CD14-positive monocyte (primary cell): ENCODE data around the gene FERD3L. TPM values are rescaled to one million over a fixed set of nuclear protein-coding genes. Genes with fewer than 3 reads are reported as not detected.

Source experiments
- DNase-seq, 3 donors: peaks; one replicate each; pipeline ENCODE4 v3.0.0-alpha.2; 2011 to 2022
- H2AFZ ChIP-seq: 2 replicates; pipeline ENCODE4 v1.6.0; 2012; ENCODE audit warnings: mild to moderate bottlenecking, low read depth, low read length, inconsistent platforms; ENCODE audit not compliant: insufficient read depth, poor library complexity, severe bottlenecking
- H3K27ac ChIP-seq, 2 donors: 1 replicate in 1 of 2; 2 replicates in 1 of 2; pipeline ENCODE4 v1.5.1; 2012 to 2013; ENCODE audit warnings: low read length in 2 of 2, control low read depth in 1 of 2, inconsistent platforms in 1 of 2, low read depth in 1 of 2, mild to moderate bottlenecking in 1 of 2
- H3K27me3 ChIP-seq, 2 donors: one replicate each; pipeline versions ENCODE4 v1.6.0 to v1.6.1; 2011 to 2013; ENCODE audit warnings: low read length in 2 of 2; ENCODE audit not compliant: control insufficient read depth in 2 of 2, insufficient read depth in 2 of 2
- H3K36me3 ChIP-seq, 2 donors: replicated peaks in 1 of 2; 1 replicate in 1 of 2; 2 replicates in 1 of 2; pipeline versions ENCODE4 v1.5.1 to v1.6.1; 2012 to 2013; ENCODE audit warnings: low read length in 2 of 2, control low read depth in 1 of 2, inconsistent platforms in 1 of 2, mild to moderate bottlenecking in 1 of 2; ENCODE audit not compliant: insufficient read depth in 2 of 2, control insufficient read depth in 1 of 2
- H3K4me1 ChIP-seq, 2 donors: 1 replicate in 1 of 2; 2 replicates in 1 of 2; pipeline versions ENCODE4 v1.5.1 to v1.6.1; 2012 to 2013; ENCODE audit warnings: low read length in 2 of 2, control low read depth in 1 of 2, inconsistent platforms in 1 of 2, mild to moderate bottlenecking in 1 of 2, moderate library complexity in 1 of 2; ENCODE audit not compliant: insufficient read depth in 2 of 2, control insufficient read depth in 1 of 2
- H3K4me2 ChIP-seq: replicated peaks from 2 replicates; pipeline ENCODE3; 2012; ENCODE audit warnings: low read length, moderate library complexity, mild to moderate bottlenecking; ENCODE audit not compliant: poor library complexity, severe bottlenecking; ENCODE audit errors: extremely low read depth
- H3K4me3 ChIP-seq, 3 experiments: fragments of 200-600 bp in 1 of 3; sonication (generic) in 1 of 3; replicated peaks in 1 of 3; 1 replicate in 2 of 3; 2 replicates in 1 of 3; pipeline ENCODE4 v1.5.1; 2011 to 2013; ENCODE audit warnings: low read length in 3 of 3, mild to moderate bottlenecking in 3 of 3, control low read depth in 2 of 3, low read depth in 2 of 3, inconsistent platforms in 1 of 3, moderate library complexity in 1 of 3
- H3K79me2 ChIP-seq: 2 replicates; pipeline ENCODE4 v1.6.0; 2012; ENCODE audit warnings: mild to moderate bottlenecking, control low read depth, inconsistent platforms, low read length, moderate library complexity; ENCODE audit not compliant: insufficient read depth
- H3K9ac ChIP-seq: 2 replicates; pipeline ENCODE4 v1.6.0; 2017; ENCODE audit warnings: low read length, mild to moderate bottlenecking; ENCODE audit not compliant: insufficient read depth, poor library complexity, severe bottlenecking
- H3K9me3 ChIP-seq, 2 donors: replicated peaks in 1 of 2; 1 replicate in 1 of 2; 2 replicates in 1 of 2; pipeline versions ENCODE4 v1.5.1 to v1.6.1; 2012 to 2013; ENCODE audit warnings: low read length in 2 of 2, control low read depth in 1 of 2; ENCODE audit not compliant: control insufficient read depth in 1 of 2, insufficient read depth in 1 of 2
- H4K20me1 ChIP-seq: 2 replicates; pipeline ENCODE4 v1.6.0; 2012; ENCODE audit warnings: mild to moderate bottlenecking, low read length, control low read depth, moderate library complexity; ENCODE audit not compliant: insufficient read depth
- H3K27ac Mint-ChIP-seq, 7 donors: one replicate each; pipeline ENCODE4 v1.8.0; 2020; ENCODE audit warnings: mild to moderate bottlenecking in 7 of 7, mixed read lengths in 7 of 7, moderate library complexity in 6 of 7, inconsistent platforms in 2 of 7
- H3K27me3 Mint-ChIP-seq, 3 donors: one replicate each; pipeline ENCODE4 v1.8.0; 2021 to 2022; ENCODE audit warnings: low read depth in 3 of 3, mild to moderate bottlenecking in 3 of 3, mixed read lengths in 3 of 3, moderate library complexity in 3 of 3, inconsistent platforms in 1 of 3
- H3K36me3 Mint-ChIP-seq, 2 donors: one replicate each; pipeline ENCODE4 v1.8.0; 2020; ENCODE audit warnings: mixed read lengths in 2 of 2, inconsistent platforms in 1 of 2, mild to moderate bottlenecking in 1 of 2
- H3K4me1 Mint-ChIP-seq: one replicate; pipeline ENCODE4 v1.8.0; 2020; ENCODE audit warnings: mild to moderate bottlenecking, mixed read lengths
- H3K4me3 Mint-ChIP-seq, 2 donors: one replicate each; pipeline ENCODE4 v1.8.0; 2020; ENCODE audit warnings: mild to moderate bottlenecking in 2 of 2, mixed read lengths in 2 of 2, moderate library complexity in 1 of 2
- H3K9me3 Mint-ChIP-seq, 7 donors: one replicate each; pipeline ENCODE4 v1.8.0; 2020 to 2022; ENCODE audit warnings: mixed read lengths in 7 of 7, mild to moderate bottlenecking in 6 of 7, moderate library complexity in 6 of 7, inconsistent platforms in 2 of 7
- WGBS: methylation state at CpG from one replicate; pipeline ENCODE4 v1.1.5; 2013; ENCODE audit warnings: missing lambda C conversion rate; ENCODE audit not compliant: insufficient coverage; 5-methylcytosine and 5-hydroxymethylcytosine counted together
- intact Hi-C, 2 donors: fragments of 100-400 bp; cut with micrococcal nuclease; formaldehyde crosslinking; loops; one replicate each; pipeline versions ENCODE4 v1.15.0 to v1.15.1; 2023
- polyA plus RNA-seq, 3 donors: library from polyadenylated mRNA; depleted of rRNA in 1 of 3; unstranded in 2 of 3; stranded (reverse) in 1 of 3; fragments of 300-500 nt in 2 of 3; fragments of >200 nt in 1 of 3; fragmentation: Illumina TruSeq in 2 of 3; gene quantifications; 1 replicate in 2 of 3; 2 replicates in 1 of 3; pipeline ENCODE4 v1.2.3, GENCODE V29; 2012 to 2021
- TF ChIP-seq, protein P1 (sequence below): fragments of 200-600 bp; IDR thresholded peaks from one replicate; pipeline ENCODE4 v1.8.0; 2022; ENCODE audit warnings: antibody characterized with exemption, mild to moderate bottlenecking

The FERD3L gene
- polyA plus RNA-seq, 3 donors, result not detected

DNA sequence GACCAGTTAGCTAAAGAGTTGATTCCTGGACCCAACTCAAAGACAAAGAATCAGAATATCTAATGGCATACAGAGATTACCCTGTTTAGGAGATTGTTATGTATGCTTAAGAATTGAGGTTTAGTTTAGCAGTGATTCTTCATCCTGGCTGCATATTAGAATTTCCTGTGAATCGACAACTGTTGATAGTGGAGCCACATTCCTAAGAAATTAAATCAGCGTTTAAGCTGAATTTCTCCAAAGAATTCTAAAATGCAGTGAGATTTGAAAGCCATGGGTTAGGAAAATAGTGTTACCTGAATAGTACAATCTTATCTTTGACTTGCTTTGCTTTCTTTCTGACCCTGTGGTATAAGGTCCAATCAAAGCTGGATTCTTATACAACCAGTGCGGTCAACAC is 16.4 kb upstream of the FERD3L start:
- H3K4me2 ChIP-seq, result no peak overlapping the region
- Mint-ChIP-seq H3K27me3 (no peaks in the 10 kb centered on the region), H3K9me3 (peaks cover 0 to 2% (median 0%) of the 10 kb centered on the region in 7 donors), H3K4me3 (no peak overlapping the region), H3K36me3 (no peaks in the 10 kb centered on the region), H3K4me1 (no peaks in the 10 kb centered on the region), H3K27ac (no peak overlapping the region)
- no peaks in the 10 kb centered on the region for H3K4me1 ChIP-seq
- H3K79me2 ChIP-seq, result no peaks in the 10 kb centered on the region
- no peaks in the 10 kb centered on the region for H3K9me3 ChIP-seq
- H3K36me3 ChIP-seq, result no peaks in the 10 kb centered on the region
- no peaks in the 10 kb centered on the region for H3K27me3 ChIP-seq
- no peak for DNase-seq
- no peak overlapping the region for H3K4me3 ChIP-seq
- no peak overlapping the region for H2AFZ ChIP-seq
- intact Hi-C loops, result no loop called here
- WGBS, result 100% methylated on average over 2 of the region's 3 CpGs
- TF ChIP-seq, protein P1, sequence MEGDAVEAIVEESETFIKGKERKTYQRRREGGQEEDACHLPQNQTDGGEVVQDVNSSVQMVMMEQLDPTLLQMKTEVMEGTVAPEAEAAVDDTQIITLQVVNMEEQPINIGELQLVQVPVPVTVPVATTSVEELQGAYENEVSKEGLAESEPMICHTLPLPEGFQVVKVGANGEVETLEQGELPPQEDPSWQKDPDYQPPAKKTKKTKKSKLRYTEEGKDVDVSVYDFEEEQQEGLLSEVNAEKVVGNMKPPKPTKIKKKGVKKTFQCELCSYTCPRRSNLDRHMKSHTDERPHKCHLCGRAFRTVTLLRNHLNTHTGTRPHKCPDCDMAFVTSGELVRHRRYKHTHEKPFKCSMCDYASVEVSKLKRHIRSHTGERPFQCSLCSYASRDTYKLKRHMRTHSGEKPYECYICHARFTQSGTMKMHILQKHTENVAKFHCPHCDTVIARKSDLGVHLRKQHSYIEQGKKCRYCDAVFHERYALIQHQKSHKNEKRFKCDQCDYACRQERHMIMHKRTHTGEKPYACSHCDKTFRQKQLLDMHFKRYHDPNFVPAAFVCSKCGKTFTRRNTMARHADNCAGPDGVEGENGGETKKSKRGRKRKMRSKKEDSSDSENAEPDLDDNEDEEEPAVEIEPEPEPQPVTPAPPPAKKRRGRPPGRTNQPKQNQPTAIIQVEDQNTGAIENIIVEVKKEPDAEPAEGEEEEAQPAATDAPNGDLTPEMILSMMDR, result no peak
- H3K27ac ChIP-seq, result no peak overlapping the region
- no peak overlapping the region for H3K9ac ChIP-seq
- no peaks in the 10 kb centered on the region for H4K20me1 ChIP-seq

DNA sequence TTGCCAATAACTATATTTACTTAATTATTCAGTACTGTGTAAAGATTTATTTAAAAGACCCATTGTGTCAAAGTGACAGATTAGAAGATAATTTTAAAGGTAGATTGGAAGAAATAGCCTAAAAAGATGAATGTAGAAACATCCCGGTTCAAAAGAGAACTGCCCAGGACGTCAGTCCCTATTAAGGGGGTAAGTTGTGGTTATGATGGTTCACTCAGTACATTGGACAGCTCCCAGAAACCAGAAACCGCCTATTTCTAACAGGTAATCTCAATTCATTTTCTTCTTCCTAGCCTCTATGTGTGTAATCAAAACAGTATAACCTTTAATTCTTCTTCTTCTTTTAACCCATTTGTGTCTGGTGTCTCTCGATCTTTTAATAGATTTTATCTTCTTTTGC is 1.5 kb upstream of the FERD3L start:
- Mint-ChIP-seq H3K9me3 (peaks cover 2 to 18% (median 15%) of the 10 kb centered on the region in 7 donors), H3K36me3 (peaks cover 0 to 5% of the 10 kb centered on the region in 2 donors), H3K27me3 (peaks cover 57 to 60% (median 58%) of the 10 kb centered on the region in 3 donors), H3K4me3 (peak overlapping the region in 1 of 2 donors; percentile 48), H3K4me1 (peaks cover 5% of the 10 kb centered on the region), H3K27ac (no peak overlapping the region)
- no peaks in the 10 kb centered on the region for H3K79me2 ChIP-seq
- TF ChIP-seq, protein P1, result no peak
- H3K4me3 ChIP-seq, result no peak overlapping the region
- no peaks in the 10 kb centered on the region for H4K20me1 ChIP-seq
- peaks cover 49 to 61% of the 10 kb centered on the region in 2 donors for H3K27me3 ChIP-seq
- intact Hi-C loops, result no loop called here
- H3K9me3 ChIP-seq, result peaks cover 19 to 23% of the 10 kb centered on the region in 2 donors
- DNase-seq, result no peak
- H3K36me3 ChIP-seq, result no peaks in the 10 kb centered on the region
- H3K4me2 ChIP-seq, result no peak overlapping the region
- H2AFZ ChIP-seq, result no peak overlapping the region
- no CpG with 5 or more reads among the region's 4 CpGs for WGBS
- no peak overlapping the region for H3K9ac ChIP-seq
- H3K4me1 ChIP-seq, result no peaks in the 10 kb centered on the region
- no peak overlapping the region for H3K27ac ChIP-seq
